GM18517 (cell line): ENCODE measurements around the gene DOCK1.

ENCODE experiments used
- ATAC-seq: cut with Tn5 transposase; IDR thresholded peaks from one replicate; pipeline ENCODE4 v1.9.1; 2021; ENCODE audit warnings: mild to moderate bottlenecking, moderate library complexity; ENCODE audit not compliant: unreplicated experiment

The DOCK1 gene

DNA sequence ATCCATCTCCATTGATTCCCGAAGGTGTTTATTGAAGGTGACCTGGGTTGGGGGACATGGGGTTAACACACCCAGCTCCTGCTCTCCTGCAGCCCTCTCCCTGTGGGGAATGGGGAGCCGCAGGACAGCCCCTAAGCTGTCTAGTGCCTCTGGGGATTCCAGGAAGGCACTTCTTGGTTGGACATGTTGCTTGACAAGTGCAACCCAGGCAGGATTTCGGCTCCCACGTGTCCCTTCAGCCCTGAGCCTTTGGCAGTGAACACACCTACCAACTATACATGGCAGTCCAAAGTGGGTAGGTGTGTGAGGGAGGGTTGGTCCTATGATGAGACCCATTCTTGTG is 43.9 kb downstream of the DOCK1 start:
- ATAC-seq = no peak

DNA sequence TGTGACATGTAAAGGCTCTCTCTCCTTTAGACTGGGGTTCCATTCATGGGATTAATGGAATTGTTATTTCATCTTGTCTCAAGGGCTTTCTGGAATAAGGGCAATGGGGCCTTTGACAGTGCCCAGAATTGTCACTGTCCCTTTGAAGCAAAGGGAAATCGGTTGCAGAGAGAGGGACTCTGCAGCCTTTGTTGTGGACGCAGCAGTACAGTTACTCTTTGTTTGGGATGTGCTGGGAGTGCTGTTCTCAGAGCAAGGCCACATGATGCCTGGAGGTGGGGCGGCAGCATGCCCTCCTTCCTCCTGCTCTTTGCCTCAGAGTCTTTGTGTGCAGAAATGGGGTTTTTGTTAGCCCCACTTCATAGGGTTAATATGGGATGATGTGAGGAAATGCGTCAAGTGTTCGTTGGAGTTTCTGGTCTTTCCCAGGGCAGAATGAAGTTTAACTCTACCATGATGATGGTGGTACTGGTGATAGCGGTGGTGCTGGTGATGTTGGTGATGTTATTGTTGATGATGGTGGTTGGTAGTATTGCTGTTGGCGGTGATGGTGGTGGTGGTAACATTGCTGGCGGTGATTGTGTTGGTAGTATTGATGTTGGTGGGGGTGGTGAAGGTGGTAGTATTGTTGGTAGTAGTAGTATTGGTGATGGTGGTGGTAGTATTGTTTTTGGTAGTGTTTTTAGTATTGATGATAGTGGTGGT is 45.3 kb downstream of the DOCK1 start:
- ATAC-seq = no peak

DNA sequence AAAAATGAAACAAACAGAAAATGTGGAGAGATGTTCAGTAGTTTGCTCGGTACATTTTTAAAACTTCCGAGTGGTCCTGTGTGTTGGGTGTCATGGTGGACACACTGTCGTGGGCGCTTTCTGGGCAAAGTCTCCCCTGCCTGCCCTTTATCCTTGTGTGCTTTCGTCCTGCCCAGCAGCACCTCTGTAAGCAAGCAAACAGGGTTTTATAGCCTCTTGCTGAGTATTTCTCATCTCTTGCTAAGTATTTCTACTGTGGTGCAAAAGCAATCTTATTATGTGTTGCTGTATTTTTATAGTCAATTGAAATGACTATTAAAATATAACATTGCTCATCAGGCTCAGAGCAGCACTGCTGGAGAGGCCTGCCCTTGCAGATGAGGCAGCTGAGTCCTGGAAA is 48.7 kb downstream of the DOCK1 start:
- no peak for ATAC-seq

DNA sequence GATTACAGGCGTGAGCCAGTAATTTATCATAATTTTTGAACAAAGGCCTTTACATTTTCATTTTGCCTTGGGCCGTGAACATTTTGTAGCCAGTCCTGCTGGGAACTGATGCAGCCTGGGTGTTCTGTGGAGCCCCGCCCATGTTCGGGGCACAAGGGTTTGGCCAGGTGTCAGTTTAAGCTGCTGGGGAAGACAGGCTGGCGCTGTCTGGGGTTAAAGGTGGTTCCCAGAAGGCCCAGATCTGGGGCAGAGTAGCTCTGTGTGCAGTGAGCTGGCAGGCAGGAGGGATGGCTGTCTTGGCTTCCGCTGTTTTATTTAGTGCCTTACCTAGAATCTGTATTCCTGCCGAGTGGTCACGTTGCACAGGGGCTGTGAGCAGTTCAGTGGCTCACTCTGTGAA is 50.2 kb downstream of the DOCK1 start:
- ATAC-seq = no peak

DNA sequence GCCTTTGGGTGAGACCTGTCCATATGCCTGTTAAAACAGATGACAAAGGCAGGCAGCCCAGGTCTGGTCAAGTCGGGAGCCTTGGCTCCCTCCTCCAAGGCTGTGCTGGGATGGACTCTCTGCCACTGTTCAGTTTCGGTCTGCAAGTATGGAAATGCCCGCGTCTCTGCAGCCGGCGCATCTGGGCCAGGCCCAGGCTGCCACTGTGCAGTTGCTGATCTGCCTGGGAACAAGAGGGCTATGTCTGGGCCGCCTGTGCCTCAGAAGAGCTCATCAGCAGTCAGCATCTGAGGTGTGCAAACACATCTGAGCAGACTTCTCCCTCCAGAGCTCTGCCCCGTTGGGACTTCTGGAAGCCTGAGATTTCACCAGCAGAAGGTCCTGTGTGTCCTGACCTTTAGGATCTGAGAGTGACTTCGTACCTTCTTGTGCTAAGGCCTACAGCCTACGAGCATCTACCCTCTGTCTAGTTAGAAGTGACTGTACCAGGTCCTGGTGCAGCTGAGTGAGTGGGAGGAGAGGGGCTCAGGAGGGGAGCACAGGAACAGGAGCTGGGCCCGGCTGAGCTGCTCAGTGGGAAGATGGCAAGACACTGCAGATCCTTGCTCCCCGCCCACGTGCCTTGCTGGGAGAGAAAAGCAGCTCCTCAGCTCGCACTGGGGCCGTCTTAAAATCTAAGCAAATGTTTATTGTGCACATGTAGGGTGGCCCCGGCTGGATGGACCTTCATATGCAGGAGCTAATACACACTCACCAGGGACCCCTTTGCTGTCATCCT is 50.9 kb downstream of the DOCK1 start:
- no peak for ATAC-seq

DNA sequence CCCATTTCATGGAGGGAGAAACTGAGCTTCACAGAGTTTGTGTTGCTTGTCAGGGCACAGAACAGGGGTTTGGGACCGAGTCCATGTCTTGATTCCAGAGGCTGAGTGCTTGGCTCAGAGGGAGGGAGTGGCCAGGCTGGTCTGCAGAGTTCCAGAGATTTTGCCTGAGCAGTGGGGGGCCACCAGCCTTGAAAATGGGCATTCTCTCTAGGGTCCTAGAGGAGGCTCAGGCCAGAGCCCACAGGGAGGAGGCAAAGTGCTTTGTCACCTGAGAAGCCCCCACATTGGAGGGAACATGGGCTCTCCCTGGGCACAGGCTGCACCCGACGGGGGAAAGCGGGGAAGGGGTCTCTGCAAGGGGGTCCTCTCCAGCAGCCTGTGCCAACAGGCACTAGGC is 51.5 kb downstream of the DOCK1 start:
- ATAC-seq = no peak

DNA sequence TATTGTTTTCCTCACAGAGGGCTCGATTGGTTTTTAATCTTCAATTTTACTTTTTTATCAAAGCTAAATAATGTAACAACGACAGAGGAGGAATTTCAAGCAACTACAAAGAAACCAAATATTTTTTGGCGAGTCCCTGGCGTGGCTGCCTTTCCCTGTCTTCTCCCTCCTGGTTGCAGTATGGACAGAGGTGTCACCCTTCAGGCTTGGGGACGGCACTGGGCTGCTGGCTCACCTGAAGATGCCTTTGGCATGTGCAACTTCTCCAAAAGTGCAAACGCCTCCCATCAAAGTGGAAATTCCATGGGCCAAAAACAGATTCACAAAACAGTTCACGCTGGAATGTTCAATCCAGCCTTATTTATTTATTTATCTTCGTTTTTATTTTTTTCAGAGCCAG is 51.9 kb downstream of the DOCK1 start:
- ATAC-seq = no peak

DNA sequence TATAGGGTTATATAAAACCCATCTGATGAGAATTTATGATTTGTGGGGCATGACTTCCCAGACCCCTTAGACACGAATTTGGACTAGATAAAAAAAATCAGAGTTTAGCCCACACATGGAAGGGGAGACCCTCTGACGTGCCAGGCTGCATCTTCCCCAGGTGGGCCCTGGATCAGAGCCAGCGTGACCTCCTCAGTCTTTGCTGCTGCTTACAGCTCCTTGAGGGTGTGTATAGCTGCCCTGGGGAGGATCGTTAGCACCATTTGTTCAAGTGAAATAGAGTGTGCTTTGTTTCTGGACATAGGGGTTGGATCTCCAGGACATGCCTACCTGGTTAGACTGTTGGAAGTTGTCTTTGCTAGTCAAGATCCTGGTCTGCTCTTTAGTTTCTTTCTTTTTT is 54.2 kb downstream of the DOCK1 start:
- ATAC-seq = no peak

DNA sequence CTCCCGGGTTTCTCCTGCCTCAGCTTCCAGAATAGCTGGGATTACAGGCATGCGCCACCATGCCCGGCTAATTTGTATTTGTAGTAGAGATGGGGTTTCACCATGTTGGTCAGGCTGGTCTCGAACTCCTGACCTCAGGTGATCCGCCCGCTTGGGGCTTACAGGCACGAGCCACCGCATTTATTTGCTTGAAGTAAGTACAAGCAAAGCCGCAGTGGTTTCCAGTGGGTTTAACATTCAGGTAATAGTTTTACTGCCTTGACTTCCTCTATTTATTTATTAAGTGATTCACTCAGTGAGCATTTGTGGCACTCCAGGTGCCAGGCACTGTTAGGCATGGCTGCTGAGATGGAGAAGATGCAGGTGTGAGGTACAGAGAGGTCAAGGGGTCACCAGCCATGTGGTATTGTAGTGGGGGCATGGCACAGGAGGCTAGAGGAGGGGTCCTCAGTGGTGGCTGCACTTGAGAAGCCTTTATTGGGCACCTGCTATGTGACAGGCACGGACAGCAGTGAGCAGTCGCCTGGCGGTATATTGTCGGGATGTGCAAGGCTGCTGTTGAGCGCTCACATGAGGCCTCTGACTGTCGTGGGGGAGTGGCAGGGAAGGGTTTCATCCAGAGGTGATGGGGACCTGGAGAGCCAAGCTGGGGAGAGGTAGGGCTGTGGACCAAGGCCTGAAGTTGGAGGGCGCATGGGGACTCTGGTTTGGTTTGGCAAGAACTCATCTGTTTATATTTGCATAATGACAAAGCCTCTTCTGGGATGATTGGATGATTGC is 54.9 kb downstream of the DOCK1 start:
- ATAC-seq = no peak

DNA sequence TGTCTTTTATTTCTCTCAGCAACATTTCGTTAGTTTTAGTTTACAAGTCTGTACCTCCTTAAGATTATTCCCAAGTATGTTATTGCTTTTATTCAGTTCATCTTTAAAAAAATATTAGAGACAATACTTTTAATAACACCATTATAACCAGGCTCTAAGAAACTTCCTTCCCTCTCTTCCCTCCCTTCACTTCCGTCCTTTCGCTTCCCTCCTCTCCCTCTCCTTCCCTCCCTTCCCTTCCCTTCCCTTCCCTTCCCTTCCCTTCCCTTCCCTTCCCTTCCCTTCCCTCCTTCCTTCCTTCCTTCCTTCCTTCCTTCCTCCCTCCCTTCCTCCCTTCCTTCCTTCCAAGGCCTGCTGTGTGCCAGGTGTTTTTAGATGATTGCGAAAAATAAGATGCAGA is 58.1 kb downstream of the DOCK1 start:
- no peak for ATAC-seq

DNA sequence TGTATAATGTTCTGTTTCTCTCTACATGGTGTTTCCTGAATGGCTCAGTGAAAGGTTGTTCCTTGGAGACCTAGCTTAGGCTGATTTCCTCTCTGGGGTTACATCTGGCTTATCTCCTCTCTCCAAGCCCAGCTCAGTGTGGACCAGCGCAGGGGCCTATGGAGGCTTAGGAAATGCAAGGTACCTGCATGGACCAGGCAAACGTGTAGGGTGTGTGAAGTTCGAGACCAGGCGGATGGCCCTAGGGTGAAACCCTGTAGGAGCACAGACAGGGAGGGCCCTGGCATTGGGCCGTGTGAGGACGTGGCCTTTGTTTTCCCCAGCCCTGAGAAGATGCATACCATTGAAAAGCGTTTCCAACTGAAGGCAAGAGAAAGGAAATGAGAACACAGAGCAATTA is 59.0 kb downstream of the DOCK1 start:
- ATAC-seq = no peak

DNA sequence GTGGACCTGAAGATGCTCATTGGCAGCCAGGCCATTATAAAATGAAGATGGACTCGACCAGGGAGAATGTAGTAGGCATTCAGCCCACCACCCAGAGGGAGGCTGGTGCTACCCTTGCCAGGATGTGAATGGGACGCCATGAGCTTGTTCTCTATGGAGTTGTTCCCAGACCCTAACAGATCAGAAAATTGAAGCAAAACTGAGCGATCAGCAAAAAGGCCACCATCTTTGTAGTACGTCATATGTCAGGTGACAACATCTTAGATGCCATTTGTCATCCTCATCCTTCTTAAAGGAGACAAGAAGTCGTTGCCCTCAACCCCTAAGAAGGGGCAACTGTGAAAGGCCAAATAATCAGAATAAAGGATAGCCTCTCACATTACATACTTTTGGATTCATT is 61.7 kb downstream of the DOCK1 start:
- ATAC-seq = no peak

DNA sequence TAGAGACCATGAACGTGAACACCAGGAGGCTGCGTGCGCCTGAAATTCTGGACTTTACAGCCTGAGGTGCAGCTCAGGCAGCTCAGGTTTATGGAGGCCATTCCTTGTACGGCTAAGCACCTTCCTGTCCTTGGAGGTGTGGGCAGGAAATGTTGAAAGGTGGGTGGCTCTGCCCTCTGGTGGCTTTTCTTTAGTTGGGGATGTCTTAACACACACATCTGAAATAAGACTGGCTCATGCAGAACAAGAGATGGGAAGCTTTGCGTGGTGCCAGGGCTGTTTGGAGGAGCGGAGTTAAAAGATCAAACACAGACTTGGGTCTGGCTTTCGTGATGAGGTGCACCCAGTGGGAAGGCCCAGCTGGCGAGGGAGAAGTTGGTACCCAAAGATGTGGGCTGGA is 64.1 kb downstream of the DOCK1 start:
- ATAC-seq = no peak

DNA sequence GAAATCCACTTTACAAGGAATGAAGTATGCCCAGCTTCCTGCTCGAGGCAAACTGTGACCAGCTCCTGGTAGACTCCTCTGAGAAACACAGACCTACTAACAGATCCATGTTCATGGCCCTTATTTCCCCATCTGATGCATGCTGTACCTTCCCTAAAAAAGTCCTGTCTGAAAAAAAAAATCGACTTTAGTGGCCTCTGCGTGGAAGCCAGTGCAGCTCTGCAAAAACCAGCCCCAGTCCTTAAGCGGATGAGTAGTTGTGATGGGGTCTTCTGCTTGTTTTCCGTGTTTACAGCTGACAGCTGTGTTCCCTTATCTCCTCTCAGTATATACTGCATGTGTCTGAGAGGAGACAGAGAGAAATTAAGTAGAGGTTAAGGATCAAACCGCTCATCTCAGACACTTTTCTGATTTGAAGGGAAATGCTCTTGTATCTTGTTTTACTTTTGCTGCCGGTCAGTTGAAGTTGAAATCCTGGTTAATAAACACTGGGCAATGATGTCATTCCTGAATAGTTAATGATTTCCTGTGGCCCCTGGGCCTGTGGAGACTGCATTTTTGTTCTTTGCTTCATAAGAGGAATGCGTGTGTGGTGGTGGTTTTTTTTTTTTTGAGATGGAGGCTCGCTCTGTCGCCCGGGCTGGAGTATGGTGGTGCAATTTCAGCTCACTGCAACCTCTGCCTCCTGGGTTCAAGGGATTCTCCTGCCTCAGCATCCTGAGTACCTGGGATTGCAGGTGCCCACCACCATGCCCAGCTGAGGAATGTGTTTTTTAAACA is 67.6 kb downstream of the DOCK1 start:
- ATAC-seq = no peak

DNA sequence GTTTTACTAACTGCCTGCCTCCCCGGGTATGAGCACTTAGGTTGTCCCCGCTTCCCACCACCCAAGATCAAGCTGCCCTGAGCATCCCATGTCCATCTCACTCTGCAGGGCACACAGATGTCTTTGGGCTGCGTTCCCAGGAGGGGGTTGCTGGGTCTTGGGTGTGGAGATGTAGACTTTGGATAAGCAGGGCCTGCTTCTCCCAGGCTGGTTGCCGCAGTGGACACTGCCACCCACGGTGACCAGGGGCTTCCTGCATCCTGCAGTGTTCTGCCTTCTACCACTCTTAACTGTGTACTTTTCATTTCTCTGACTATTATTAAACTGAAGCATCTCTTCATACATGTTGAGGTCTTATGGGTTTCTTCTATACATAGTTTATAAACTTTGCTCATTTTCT is 70.0 kb downstream of the DOCK1 start:
- ATAC-seq = no peak

DNA sequence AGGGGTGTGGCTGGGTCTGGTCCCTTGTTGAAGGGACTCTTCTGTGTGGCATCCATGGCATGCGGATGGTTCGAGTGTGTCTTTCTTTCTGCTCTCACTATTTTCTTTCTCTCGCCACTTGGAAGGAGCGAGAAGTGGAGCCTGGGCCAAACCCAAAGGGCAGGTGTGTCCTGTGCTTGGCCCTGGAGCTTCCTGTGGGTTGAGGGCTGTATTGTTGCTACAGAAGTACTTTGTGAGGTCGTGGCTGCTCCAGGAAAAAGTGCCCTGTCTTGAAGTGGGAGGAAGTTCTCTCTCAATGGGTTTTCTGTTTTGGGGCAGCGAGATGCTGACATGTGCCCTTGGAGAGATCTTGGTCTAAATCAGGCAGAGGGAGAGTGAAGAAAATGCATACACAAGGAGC is 72.0 kb downstream of the DOCK1 start:
- ATAC-seq = no peak

DNA sequence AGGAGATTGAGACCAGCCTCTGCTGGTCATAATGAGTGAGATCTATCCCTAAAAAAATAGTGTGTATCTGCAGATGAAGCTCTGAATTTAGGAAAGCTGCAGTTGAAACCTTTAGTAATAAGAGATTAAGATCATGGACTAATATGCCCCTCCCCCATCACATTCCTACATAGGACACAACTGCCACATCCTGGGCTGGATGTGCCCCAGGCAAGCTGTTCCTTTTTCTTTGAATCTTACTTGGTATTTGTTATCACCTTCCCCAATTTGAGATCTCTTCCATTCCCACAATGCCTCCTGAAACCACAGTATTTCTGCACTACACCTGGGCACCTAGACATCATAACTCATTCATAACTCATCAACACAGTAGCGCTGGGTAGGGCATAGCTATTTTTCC is 74.1 kb downstream of the DOCK1 start:
- no peak for ATAC-seq

DNA sequence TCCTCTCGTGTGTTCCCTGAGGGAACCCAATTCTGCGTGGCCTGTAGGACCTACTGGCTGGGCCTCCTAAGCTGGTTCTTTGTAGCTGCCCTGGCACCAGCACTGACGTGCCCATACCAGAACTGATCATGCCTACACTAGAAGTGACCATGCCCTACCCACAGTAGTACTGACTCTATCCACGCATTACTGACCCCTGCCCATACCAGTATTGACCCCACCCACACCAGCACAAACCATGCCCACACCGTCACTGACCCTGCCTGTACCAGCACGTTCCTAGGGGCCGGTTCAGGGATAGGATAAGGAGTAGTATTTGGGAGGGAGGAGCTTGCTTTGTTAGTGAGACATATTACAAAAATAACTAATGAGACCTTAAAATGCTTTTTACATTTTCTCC is 88.0 kb downstream of the DOCK1 start:
- ATAC-seq = no peak

DNA sequence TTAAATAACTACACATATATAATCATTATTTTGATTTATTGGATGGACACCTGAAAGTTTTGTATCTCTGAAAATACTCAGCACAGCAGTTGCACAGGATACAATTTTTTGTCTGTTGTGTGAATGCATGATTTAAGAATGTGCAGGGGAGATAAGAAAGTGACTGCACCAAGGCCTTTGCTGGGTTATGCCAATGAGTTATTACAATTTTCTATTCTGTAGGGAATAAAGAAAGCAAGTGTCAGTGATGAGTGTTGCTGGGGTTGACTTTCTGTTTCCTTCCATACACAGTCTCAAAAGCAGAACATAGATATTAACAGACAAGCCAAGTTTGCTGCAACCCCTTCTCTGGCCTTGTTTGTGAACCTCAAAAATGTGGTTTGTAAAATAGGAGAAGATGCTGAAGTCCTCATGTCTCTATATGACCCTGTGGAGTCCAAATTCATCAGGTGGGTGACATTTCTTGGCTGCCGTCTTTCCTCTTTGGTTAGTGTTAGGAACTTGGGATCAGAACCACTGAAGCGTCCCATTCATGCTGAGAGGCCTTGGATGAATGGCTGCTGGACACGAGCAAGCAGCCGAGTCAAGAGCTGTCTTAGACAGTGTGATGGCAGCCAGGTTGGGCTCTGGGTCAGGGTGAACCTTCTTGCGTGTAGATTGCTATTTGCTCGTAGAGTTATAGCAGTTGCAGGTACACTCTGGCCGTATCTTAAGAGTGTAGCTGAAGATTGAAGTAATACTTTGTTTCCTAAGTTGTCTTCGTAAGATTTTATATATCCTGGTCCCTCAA is 92.8 kb downstream of the DOCK1 start:
- no peak for ATAC-seq

DNA sequence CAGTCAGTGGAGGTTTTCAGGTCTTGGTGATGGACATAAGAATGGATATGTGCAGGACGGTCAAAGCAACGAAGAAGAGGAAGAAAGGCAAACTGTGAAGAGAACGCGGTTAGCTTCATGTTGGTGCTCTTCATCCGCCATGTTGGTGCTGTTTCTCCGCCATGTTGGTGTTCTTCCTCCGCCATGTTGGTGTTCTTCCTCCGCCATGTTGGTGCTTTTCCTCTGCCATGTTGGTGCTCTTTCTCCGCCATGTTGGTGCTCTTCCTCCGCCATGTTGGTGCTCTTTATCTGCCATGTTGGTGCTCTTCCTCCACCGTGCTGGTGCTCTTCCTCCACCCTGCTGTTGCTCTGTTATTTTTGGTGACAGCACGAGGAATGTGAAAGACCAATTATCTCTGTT is 95.4 kb downstream of the DOCK1 start:
- no peak for ATAC-seq
